IMR-90 (cell line): Measurements from ENCODE around the gene ENOX1. TPM values are rescaled to one million over a fixed set of nuclear protein-coding genes. Genes with fewer than 3 reads are reported as not detected.

Experiments
- ATAC-seq: fragments of 200-7000 bp; cut with Tn5 transposase; 2 replicates; pipeline ENCODE4 v1.9.1; 2020; ENCODE audit warnings: low read depth, mild to moderate bottlenecking, moderate library complexity
- BruUV-seq: library from RNA; stranded (reverse); fragments of 400-500 nt; replicated peaks from 2 replicates; lab custom pipeline; 2021; lab: Mats Ljungman, UMichigan
- CTCF ChIA-PET: fragments of 300-600 bp; formaldehyde crosslinking; extraction: SDS; loops from one replicate; lab custom pipeline; 2021; ENCODE audit warnings: antibody characterized with exemption; lab: Yijun Ruan, JAX
- POLR2A ChIA-PET: fragments of 300-600 bp; sonication (Branson Sonifier 250); formaldehyde crosslinking; loops from one replicate; lab custom pipeline; 2022; ENCODE audit warnings: antibody characterized with exemption; ENCODE audit not compliant: unreplicated experiment; lab: Charles Lee
- DNase-seq: peaks from one replicate; pipeline ENCODE4 v3.0.0; 2013
- H2AFZ ChIP-seq: replicated peaks from 2 replicates; pipeline ENCODE3; 2013; ENCODE audit warnings: low read length, mild to moderate bottlenecking; ENCODE audit not compliant: poor library complexity
- H2AK5ac ChIP-seq: 2 replicates; pipeline ENCODE4 v1.6.1; 2013; ENCODE audit warnings: low read depth, low read length, inconsistent platforms
- H2AK9ac ChIP-seq: replicated peaks from 2 replicates; pipeline ENCODE3; 2013; ENCODE audit warnings: mild to moderate bottlenecking, low read depth, low read length, moderate library complexity; ENCODE audit not compliant: poor library complexity
- H2BK120ac ChIP-seq: 2 replicates; pipeline ENCODE4 v1.6.1; 2013; ENCODE audit warnings: low read depth, low read length, inconsistent platforms
- H2BK15ac ChIP-seq: 3 replicates; pipeline ENCODE4 v1.6.1; 2013; ENCODE audit warnings: low read depth, low read length, inconsistent platforms
- H2BK20ac ChIP-seq: 2 replicates; pipeline ENCODE4 v1.6.1; 2013; ENCODE audit warnings: low read depth, mild to moderate bottlenecking, inconsistent platforms, low read length, moderate library complexity
- H2BK5ac ChIP-seq: 2 replicates; pipeline ENCODE4 v1.6.1; 2013; ENCODE audit warnings: mild to moderate bottlenecking, low read depth, low read length, inconsistent platforms; ENCODE audit not compliant: poor library complexity, severe bottlenecking
- H3K14ac ChIP-seq: replicated peaks from 2 replicates; pipeline ENCODE4 v1.6.1; 2013; ENCODE audit warnings: low read depth, low read length, inconsistent platforms
- H3K18ac ChIP-seq: 2 replicates; pipeline ENCODE4 v1.6.1; 2013; ENCODE audit warnings: low read depth, low read length, control low read depth
- H3K23ac ChIP-seq: 2 replicates; pipeline ENCODE4 v1.6.1; 2013; ENCODE audit warnings: low read depth, low read length, inconsistent platforms
- H3K27ac ChIP-seq: 2 replicates; pipeline ENCODE4 v1.5.1; 2013; ENCODE audit warnings: mild to moderate bottlenecking, control low read depth, low read length; ENCODE audit not compliant: insufficient read depth
- H3K27me3 ChIP-seq: 2 replicates; pipeline ENCODE4 v1.6.1; 2013; ENCODE audit warnings: low read length; ENCODE audit not compliant: control insufficient read depth, insufficient read depth
- H3K36me3 ChIP-seq: 2 replicates; pipeline ENCODE4 v1.6.1; 2013; ENCODE audit warnings: low read length, mixed read lengths; ENCODE audit not compliant: control insufficient read depth, insufficient read depth
- H3K4ac ChIP-seq: 2 replicates; pipeline ENCODE4 v1.6.1; 2013; ENCODE audit warnings: low read depth, low read length, inconsistent platforms
- H3K4me1 ChIP-seq: 2 replicates; pipeline ENCODE4 v1.6.1; 2013; ENCODE audit warnings: low read length, mixed read lengths; ENCODE audit not compliant: control insufficient read depth, insufficient read depth
- H3K4me2 ChIP-seq: 2 replicates; pipeline ENCODE4 v1.6.1; 2013; ENCODE audit warnings: low read depth, mild to moderate bottlenecking, control low read depth, low read length, moderate library complexity
- H3K4me3 ChIP-seq: 2 replicates; pipeline ENCODE4 v1.5.1; 2013; ENCODE audit warnings: low read depth, mild to moderate bottlenecking, control low read depth, low read length, moderate library complexity; ENCODE audit not compliant: insufficient read depth
- H3K56ac ChIP-seq: 2 replicates; pipeline ENCODE4 v1.6.1; 2013; ENCODE audit warnings: low read length, inconsistent platforms; ENCODE audit not compliant: insufficient read depth; ENCODE audit errors: extremely low read depth
- H3K79me1 ChIP-seq, 2 experiments: 2 replicates each; pipeline ENCODE4 v1.6.1; 2013; ENCODE audit warnings: low read length in 2 of 2, inconsistent platforms in 1 of 2, low read depth in 1 of 2
- H3K9ac ChIP-seq: 2 replicates; pipeline ENCODE4 v1.6.1; 2013; ENCODE audit warnings: low read depth, low read length, control low read depth
- H3K9me1 ChIP-seq: 2 replicates; pipeline ENCODE4 v1.6.1; 2013; ENCODE audit warnings: low read length, inconsistent platforms; ENCODE audit not compliant: insufficient read depth
- H3K9me3 ChIP-seq: 2 replicates; pipeline ENCODE4 v1.6.1; 2013; ENCODE audit warnings: low read length; ENCODE audit not compliant: control insufficient read depth, insufficient read depth
- H4K20me1 ChIP-seq: 2 replicates; pipeline ENCODE4 v1.6.1; 2013; ENCODE audit warnings: low read length, inconsistent platforms; ENCODE audit not compliant: insufficient read depth
- H4K5ac ChIP-seq: 2 replicates; pipeline ENCODE4 v1.6.1; 2013; ENCODE audit warnings: mild to moderate bottlenecking, low read depth, low read length, control low read depth
- H4K8ac ChIP-seq, 2 experiments: 2 replicates each; pipeline ENCODE4 v1.6.1; 2013; ENCODE audit warnings: low read depth in 2 of 2, low read length in 2 of 2, control low read depth in 1 of 2, inconsistent platforms in 1 of 2
- H4K91ac ChIP-seq: 2 replicates; pipeline ENCODE4 v1.6.1; 2013; ENCODE audit warnings: low read depth, low read length, inconsistent platforms; ENCODE audit not compliant: insufficient read depth
- BHLHE40 ChIP-seq: fragments of 150-350 bp; IDR thresholded peaks from 2 replicates; pipeline ENCODE4 v1.6.1; 2016; ENCODE audit warnings: mild to moderate bottlenecking, low read depth, low read length
- CEBPB ChIP-seq: IDR thresholded peaks from 2 replicates; pipeline ENCODE4 v1.6.1; 2012; ENCODE audit warnings: low read depth, low read length, improper control_type of control experiment
- MAZ ChIP-seq: IDR thresholded peaks from 2 replicates; pipeline ENCODE4 v1.6.1; 2012; ENCODE audit warnings: low read depth, mild to moderate bottlenecking, low read length, improper control_type of control experiment, moderate library complexity, borderline replicate concordance
- MXI1 ChIP-seq: IDR thresholded peaks from 2 replicates; pipeline ENCODE4 v1.6.1; 2012; ENCODE audit warnings: low read depth, mild to moderate bottlenecking, low read length, moderate library complexity, borderline replicate concordance
- NFE2L2 ChIP-seq: fragments of 150-350 bp; IDR thresholded peaks from 2 replicates; pipeline ENCODE4 v1.6.1; 2016; ENCODE audit warnings: low read depth, mild to moderate bottlenecking, low read length
- RCOR1 ChIP-seq: IDR thresholded peaks from 2 replicates; pipeline ENCODE4 v1.6.1; 2012; ENCODE audit warnings: mild to moderate bottlenecking, low read length, improper control_type of control experiment; ENCODE audit not compliant: insufficient replicate concordance
- RFX5 ChIP-seq: IDR thresholded peaks from 2 replicates; pipeline ENCODE4 v1.8.0; 2012; ENCODE audit warnings: low read depth, mild to moderate bottlenecking, low read length, moderate library complexity
- USF2 ChIP-seq: fragments of 150-350 bp; IDR thresholded peaks from 2 replicates; pipeline ENCODE4 v1.6.1; 2017; ENCODE audit warnings: mild to moderate bottlenecking, antibody characterized with exemption, low read length, low read depth
- WGBS, 2 experiments: methylation state at CpG; one replicate each; pipeline versions ENCODE4 v1.1.5 to v1.1.7; 2013; ENCODE audit warnings: missing lambda C conversion rate in 2 of 2; ENCODE audit not compliant: insufficient read length in 1 of 2; ENCODE audit errors: extremely low coverage in 2 of 2; 5-methylcytosine and 5-hydroxymethylcytosine counted together
- dilution Hi-C: fragments of 300-500 bp; cut with HindIII; formaldehyde crosslinking; loops from one replicate; pipeline ENCODE4 v1.14.3; 2018; ENCODE audit warnings: low sequenced_read_pairs; ENCODE audit not compliant: unreplicated experiment
- in situ Hi-C: fragments of 300-500 bp; cut with MboI; formaldehyde crosslinking; loops from 3 replicates; pipeline ENCODE4 v1.14.3; 2019; ENCODE audit warnings: low sequenced_read_pairs, inconsistent platforms, mixed read lengths
- intact Hi-C: fragments of 100-400 bp; cut with micrococcal nuclease; formaldehyde crosslinking; loops from 2 replicates; pipeline ENCODE4 v1.10.0; 2022
- polyA plus RNA-seq, 3 experiments: library from polyadenylated mRNA; depleted of rRNA; stranded (reverse); fragments of >200 nt; gene quantifications; 2 replicates each; pipeline ENCODE4 v1.2.3, GENCODE V29; 2012; ENCODE audit warnings: low replicate concordance in 1 of 3
- total RNA-seq: library from RNA; depleted of rRNA; stranded (reverse); fragments of >200 nt; gene quantifications from 2 replicates; pipeline ENCODE4 v1.2.3, GENCODE V29; 2012

ENOX1 gene
- total and polyA plus RNA-seq, 2 of the 4 experiments (the other 2 are of a cell fraction) = 0.99 to 1.3 TPM

GRCh38 chr13:43355774-43356173 is 431.0 kb downstream of the ENOX1 start:
- no peak overlapping the region for H2AK5ac ChIP-seq
- DNase-seq (no peak), ATAC-seq (no peak)
- H2BK20ac ChIP-seq = no peak overlapping the region
- no peak overlapping the region for H3K23ac ChIP-seq
- no peak overlapping the region for H3K27ac ChIP-seq
- no peak overlapping the region for H4K5ac ChIP-seq
- intact Hi-C loops = no loop called here
- TF ChIP-seq CEBPB (no peak), RCOR1 (no peak), MXI1 (no peak), BHLHE40 (no peak), USF2 (no peak), RFX5 (no peak), MAZ (no peak), NFE2L2 (no peak)
- H4K91ac ChIP-seq = no peak overlapping the region
- H3K4me2 ChIP-seq = no peak overlapping the region
- H3K14ac ChIP-seq = no peak overlapping the region
- no peak overlapping the region for H3K56ac ChIP-seq
- 97% methylated on average over 13 of the region's 17 CpGs; no CpG with 5 or more reads in 1 of the 2 experiments for WGBS, 2 experiments
- no peaks in the 10 kb centered on the region for H4K20me1 ChIP-seq
- H2BK5ac ChIP-seq = no peak overlapping the region
- no peak overlapping the region for H2AK9ac ChIP-seq
- no peaks in the 10 kb centered on the region for H3K9me3 ChIP-seq
- no peak overlapping the region for H4K8ac ChIP-seq
- H3K36me3 ChIP-seq = no peaks in the 10 kb centered on the region
- H2BK15ac ChIP-seq = no peak overlapping the region
- H3K9me1 ChIP-seq = no peaks in the 10 kb centered on the region
- H2BK120ac ChIP-seq = no peak overlapping the region
- dilution Hi-C loops = no loop called here
- ChIA-PET CTCF (no interaction called here), POLR2A (no interaction called here)
- H3K79me1 ChIP-seq = no peaks in the 10 kb centered on the region
- no peaks in the 10 kb centered on the region for H3K4me1 ChIP-seq
- no peak overlapping the region for H2AFZ ChIP-seq
- no TSS peak for BruUV-seq
- no peak overlapping the region for H3K4ac ChIP-seq
- H3K9ac ChIP-seq = no peak overlapping the region
- no peak overlapping the region for H3K18ac ChIP-seq
- no peaks in the 10 kb centered on the region for H3K27me3 ChIP-seq
- in situ Hi-C loops = no loop called here
- no peak overlapping the region for H3K4me3 ChIP-seq
